GM06990 (cell line): Measurements from ENCODE around the gene ALDH1L1.

Source experiments
- DNase-seq: peaks from one replicate; pipeline ENCODE4 v3.0.0-alpha.2; 2011; ENCODE audit not compliant: insufficient read length; ENCODE audit errors: extremely low read depth
- H3K27me3 ChIP-seq: replicated peaks from 2 replicates; pipeline ENCODE4 v1.6.0; 2011; ENCODE audit warnings: low read length; ENCODE audit not compliant: control insufficient read depth, insufficient read depth
- H3K36me3 ChIP-seq: 2 replicates; pipeline ENCODE4 v1.5.1; 2011; ENCODE audit warnings: low read length; ENCODE audit not compliant: control insufficient read depth, insufficient read depth
- H3K4me3 ChIP-seq: replicated peaks from 2 replicates; pipeline ENCODE4 v1.5.1; 2011; ENCODE audit warnings: low read depth, mild to moderate bottlenecking, control low read depth, low read length
- CTCF ChIP-seq: IDR thresholded peaks from 2 replicates; pipeline ENCODE4 v1.5.1; 2011; ENCODE audit warnings: low read length, control low read depth, mild to moderate bottlenecking, inconsistent platforms; ENCODE audit not compliant: insufficient read depth, poor library complexity, severe bottlenecking

Gene ALDH1L1

GRCh38 chr3:126149256-126149902 lies 31.0 kb downstream of the ALDH1L1 start:
- DNase-seq, result no peak
- no peak for TF ChIP-seq CTCF
- H3K36me3 ChIP-seq, result no peaks in the 10 kb centered on the region
- H3K27me3 ChIP-seq, result no peaks in the 10 kb centered on the region; the same call in 1 of the 2 replicates
- H3K4me3 ChIP-seq, result no peak overlapping the region

GRCh38 chr3:126147932-126148683 lies 32.3 kb downstream of the ALDH1L1 start:
- no peak for DNase-seq
- no peak overlapping the region for H3K4me3 ChIP-seq
- H3K36me3 ChIP-seq, result no peaks in the 10 kb centered on the region
- TF ChIP-seq CTCF, result no peak
- H3K27me3 ChIP-seq, result no peaks in the 10 kb centered on the region; the same call in 1 of the 2 replicates

GRCh38 chr3:126147147-126147931 lies 33.0 kb downstream of the ALDH1L1 start:
- Histone ChIP-seq H3K36me3 (no peaks in the 10 kb centered on the region), H3K27me3 (no peaks in the 10 kb centered on the region; the same call in 1 of the 2 replicates), H3K4me3 (no peak overlapping the region)
- no peak for DNase-seq
- TF ChIP-seq CTCF, result no peak

GRCh38 chr3:126146525-126147146 lies 33.8 kb downstream of the ALDH1L1 start:
- TF ChIP-seq CTCF, result no peak
- Histone ChIP-seq H3K36me3 (no peaks in the 10 kb centered on the region), H3K4me3 (no peak overlapping the region), H3K27me3 (no peaks in the 10 kb centered on the region; the same call in 1 of the 2 replicates)
- DNase-seq, result no peak

- Histone ChIP-seq H3K36me3 (no peaks in the 10 kb centered on the region), H3K4me3 (no peak overlapping the region), H3K27me3 (no peaks in the 10 kb centered on the region; the same call in 1 of the 2 replicates)
- no peak for TF ChIP-seq CTCF
- no peak for DNase-seq
These were observed 34.4 kb downstream of the ALDH1L1 start for GRCh38 chr3:126146034-126146433.
